ENCODE measurements around the gene SLC17A6. TPM values are rescaled to one million over a fixed set of nuclear protein-coding genes. Genes with fewer than 3 reads are reported as not detected.

Gene SLC17A6
- polyA plus RNA-seq, 1 experiment, result not detected

DNA sequence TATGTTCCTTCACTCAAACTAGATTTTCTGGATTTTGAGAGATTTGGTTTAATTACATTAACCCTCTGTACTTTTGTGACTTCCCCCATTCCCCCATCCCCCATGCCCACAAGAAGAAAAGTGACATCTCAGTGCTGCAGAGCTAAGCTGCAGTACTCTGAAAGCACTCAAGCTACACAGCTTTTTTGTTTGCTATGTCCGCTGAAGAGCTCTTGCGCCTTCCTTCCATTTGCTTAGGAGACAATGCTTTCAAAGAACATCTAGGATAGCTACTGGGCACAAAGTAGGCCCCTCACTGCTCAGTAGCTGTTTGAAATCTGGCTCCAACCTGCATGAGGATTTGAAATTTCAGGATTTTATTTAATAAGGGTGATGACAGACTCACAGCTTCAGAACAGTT lies 69.7 kb downstream of the SLC17A6 start:
- Histone ChIP-seq H3K27me3 (ENCODE audit: control insufficient read depth, insufficient read depth, low read length) (no peaks in the 10 kb centered on the region), H3K9me3 (ENCODE audit: control insufficient read depth, insufficient read depth, low read length) (no peaks in the 10 kb centered on the region), H3K27ac (ENCODE audit: low read depth, low read length) (no peak overlapping the region), H3K4me3 (ENCODE audit: low read depth, low read length) (no peak overlapping the region)
- TF ChIP-seq, protein P1, sequence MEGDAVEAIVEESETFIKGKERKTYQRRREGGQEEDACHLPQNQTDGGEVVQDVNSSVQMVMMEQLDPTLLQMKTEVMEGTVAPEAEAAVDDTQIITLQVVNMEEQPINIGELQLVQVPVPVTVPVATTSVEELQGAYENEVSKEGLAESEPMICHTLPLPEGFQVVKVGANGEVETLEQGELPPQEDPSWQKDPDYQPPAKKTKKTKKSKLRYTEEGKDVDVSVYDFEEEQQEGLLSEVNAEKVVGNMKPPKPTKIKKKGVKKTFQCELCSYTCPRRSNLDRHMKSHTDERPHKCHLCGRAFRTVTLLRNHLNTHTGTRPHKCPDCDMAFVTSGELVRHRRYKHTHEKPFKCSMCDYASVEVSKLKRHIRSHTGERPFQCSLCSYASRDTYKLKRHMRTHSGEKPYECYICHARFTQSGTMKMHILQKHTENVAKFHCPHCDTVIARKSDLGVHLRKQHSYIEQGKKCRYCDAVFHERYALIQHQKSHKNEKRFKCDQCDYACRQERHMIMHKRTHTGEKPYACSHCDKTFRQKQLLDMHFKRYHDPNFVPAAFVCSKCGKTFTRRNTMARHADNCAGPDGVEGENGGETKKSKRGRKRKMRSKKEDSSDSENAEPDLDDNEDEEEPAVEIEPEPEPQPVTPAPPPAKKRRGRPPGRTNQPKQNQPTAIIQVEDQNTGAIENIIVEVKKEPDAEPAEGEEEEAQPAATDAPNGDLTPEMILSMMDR (IDR thresholded peaks at IDR 0.05; ENCODE audit: low read depth, low read length), result no peak
- no peak for DNase-seq (ENCODE audit: low read depth, low spot score)
- POLR2A ChIA-PET, result no interaction called here
- CTCF ChIA-PET, result interaction anchor here (1.8 kb wide), 1 partner anchor 380 kb away, joined by 7 read pairs; no protein-coding TSS in a partner anchor

DNA sequence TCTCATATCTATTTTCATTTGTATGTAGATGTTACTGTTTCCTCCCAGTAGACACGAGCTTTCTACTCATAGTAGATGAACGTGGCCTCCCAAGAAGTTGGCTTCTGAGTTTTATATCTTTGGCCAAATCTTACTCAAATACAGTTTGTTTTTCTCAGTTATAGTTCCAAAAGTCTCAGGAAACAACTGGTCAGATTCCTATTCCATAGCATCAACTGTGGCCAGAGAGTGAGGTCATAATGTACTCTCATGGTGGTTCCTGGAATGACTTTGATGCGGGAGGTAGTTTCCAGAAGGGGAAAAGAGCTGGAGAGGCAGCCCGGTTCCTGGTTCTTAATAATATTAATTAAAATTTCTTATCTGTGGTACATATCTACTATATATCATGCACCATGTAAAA lies 77.3 kb downstream of the SLC17A6 start:
- H3K27ac ChIP-seq (ENCODE audit: low read depth, low read length), result no peak overlapping the region
- H3K4me3 ChIP-seq (ENCODE audit: low read depth, low read length), result no peak overlapping the region
- TF ChIP-seq, protein P1 (IDR thresholded peaks at IDR 0.05; ENCODE audit: low read depth, low read length), result no peak
- no peak for DNase-seq (ENCODE audit: low read depth, low spot score)
- POLR2A ChIA-PET, result no interaction called here
- no peaks in the 10 kb centered on the region for H3K27me3 ChIP-seq (ENCODE audit: control insufficient read depth, insufficient read depth, low read length)
- H3K9me3 ChIP-seq (ENCODE audit: control insufficient read depth, insufficient read depth, low read length), result no peaks in the 10 kb centered on the region
- CTCF ChIA-PET, result interaction anchor here (0.9 kb wide), 1 partner anchor 79 kb away, joined by 3 read pairs; no protein-coding TSS in a partner anchor

DNA sequence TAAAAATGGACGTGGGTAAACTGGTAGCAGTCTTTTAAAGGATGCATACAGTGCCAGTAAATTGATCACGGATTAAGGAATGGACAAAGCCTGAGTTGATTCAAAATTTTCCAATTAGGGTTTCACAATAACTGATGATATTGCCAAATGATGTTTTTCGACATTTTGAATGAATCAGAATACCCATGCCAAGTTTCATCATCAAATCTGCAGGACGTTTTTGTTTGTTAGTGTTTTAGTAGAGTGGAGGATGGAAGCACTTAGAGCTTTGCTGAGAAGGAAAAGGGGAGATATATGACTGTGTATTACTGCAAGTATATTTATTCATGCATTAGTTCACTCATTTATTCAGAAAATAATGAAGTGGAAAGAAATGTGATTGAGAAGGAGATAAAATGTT lies 78.3 kb downstream of the SLC17A6 start:
- TF ChIP-seq, protein P1 (IDR thresholded peaks at IDR 0.05; ENCODE audit: low read depth, low read length), result no peak
- Histone ChIP-seq H3K27ac (ENCODE audit: low read depth, low read length) (no peak overlapping the region), H3K4me3 (ENCODE audit: low read depth, low read length) (no peak overlapping the region), H3K9me3 (ENCODE audit: control insufficient read depth, insufficient read depth, low read length) (no peaks in the 10 kb centered on the region), H3K27me3 (ENCODE audit: control insufficient read depth, insufficient read depth, low read length) (no peaks in the 10 kb centered on the region)
- no peak for DNase-seq (ENCODE audit: low read depth, low spot score)
- CTCF ChIA-PET, result no interaction called here
- POLR2A ChIA-PET, result no interaction called here

DNA sequence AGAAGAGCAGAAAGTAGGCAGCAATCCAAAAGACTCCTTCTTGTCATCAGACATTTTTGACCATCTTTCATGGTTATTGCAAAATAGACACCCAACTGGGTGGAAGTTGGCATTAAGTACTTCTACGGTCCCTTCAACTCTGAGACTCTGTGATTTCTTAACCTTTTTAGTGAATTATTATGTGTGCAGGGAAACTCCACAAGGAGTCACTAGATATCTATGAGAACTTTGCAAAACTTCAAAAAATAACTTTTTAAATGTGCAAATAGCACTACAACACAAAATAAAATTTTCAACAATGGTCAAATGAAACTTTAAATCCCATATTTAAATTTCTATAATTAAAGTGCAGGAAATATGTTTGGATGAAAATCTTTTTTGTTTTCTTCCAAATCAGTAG lies 88.7 kb downstream of the SLC17A6 start:
- ChIA-PET CTCF (no interaction called here), POLR2A (no interaction called here)
- Histone ChIP-seq H3K27ac (ENCODE audit: low read depth, low read length) (no peak overlapping the region), H3K9me3 (ENCODE audit: control insufficient read depth, insufficient read depth, low read length) (no peaks in the 10 kb centered on the region), H3K4me3 (ENCODE audit: low read depth, low read length) (no peak overlapping the region), H3K27me3 (ENCODE audit: control insufficient read depth, insufficient read depth, low read length) (no peaks in the 10 kb centered on the region)
- TF ChIP-seq, protein P1 (IDR thresholded peaks at IDR 0.05; ENCODE audit: low read depth, low read length), result peak; percentile 30
- no peak for DNase-seq (ENCODE audit: low read depth, low spot score)

Other genes starting within 250 kb of the SLC17A6 start
- not detected in 2 replicates for gene ANO5, start 145.3 kb upstream of the SLC17A6 start, polyA plus RNA-seq (2011; rRNA removed)

Data from AG04450 (cell line).